Astrocyte (in vitro differentiated cells and primary cell): Measurements from ENCODE around the gene NPHP4.

Experiments
- EZH2 ChIP-seq: IDR thresholded peaks from 2 replicates; pipeline ENCODE4 v1.6.1; 2012; ENCODE audit warnings: mild to moderate bottlenecking, low read length, inconsistent platforms; ENCODE audit not compliant: insufficient read depth
- TF ChIP-seq, protein P1 (sequence below): IDR thresholded peaks from 2 replicates; pipeline ENCODE4 v1.5.1; 2011; ENCODE audit warnings: low read depth, mild to moderate bottlenecking, inconsistent platforms, low read length, moderate library complexity; ENCODE audit not compliant: insufficient read depth

DNA sequence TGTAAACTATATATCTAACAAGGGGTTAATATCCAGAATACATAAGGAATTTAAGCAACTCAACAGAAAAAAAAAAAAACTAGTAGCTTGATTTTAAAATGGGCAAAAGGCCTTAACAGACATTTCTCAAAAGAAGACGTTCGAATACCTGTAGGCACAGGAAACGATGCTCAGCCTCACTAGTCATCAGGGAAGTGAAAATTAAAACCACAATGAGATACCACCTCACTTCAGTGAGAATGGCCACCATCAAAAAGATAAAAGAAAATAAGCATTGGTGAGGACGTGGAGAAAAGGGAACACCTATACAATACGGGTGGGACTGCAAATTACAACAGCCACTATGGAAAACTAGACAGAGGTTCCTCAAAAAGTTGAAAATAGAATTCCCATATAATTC, 37.3 kb downstream of the NPHP4 start:
- TF ChIP-seq, protein P1, sequence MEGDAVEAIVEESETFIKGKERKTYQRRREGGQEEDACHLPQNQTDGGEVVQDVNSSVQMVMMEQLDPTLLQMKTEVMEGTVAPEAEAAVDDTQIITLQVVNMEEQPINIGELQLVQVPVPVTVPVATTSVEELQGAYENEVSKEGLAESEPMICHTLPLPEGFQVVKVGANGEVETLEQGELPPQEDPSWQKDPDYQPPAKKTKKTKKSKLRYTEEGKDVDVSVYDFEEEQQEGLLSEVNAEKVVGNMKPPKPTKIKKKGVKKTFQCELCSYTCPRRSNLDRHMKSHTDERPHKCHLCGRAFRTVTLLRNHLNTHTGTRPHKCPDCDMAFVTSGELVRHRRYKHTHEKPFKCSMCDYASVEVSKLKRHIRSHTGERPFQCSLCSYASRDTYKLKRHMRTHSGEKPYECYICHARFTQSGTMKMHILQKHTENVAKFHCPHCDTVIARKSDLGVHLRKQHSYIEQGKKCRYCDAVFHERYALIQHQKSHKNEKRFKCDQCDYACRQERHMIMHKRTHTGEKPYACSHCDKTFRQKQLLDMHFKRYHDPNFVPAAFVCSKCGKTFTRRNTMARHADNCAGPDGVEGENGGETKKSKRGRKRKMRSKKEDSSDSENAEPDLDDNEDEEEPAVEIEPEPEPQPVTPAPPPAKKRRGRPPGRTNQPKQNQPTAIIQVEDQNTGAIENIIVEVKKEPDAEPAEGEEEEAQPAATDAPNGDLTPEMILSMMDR: no peak
- no peak for TF ChIP-seq EZH2
